SK-N-MC (cell line): Measurements from ENCODE around the gene DGKB.

ENCODE experiments used
- DNase-seq: peaks from one replicate; pipeline ENCODE4 v3.0.0-alpha.2; 2011; ENCODE audit warnings: low read depth, low spot score
- H3K27ac ChIP-seq: fragments of 200-600 bp; sonication (generic); 2 replicates; pipeline ENCODE4 v1.5.1; 2016; ENCODE audit warnings: mixed run types
- H3K36me3 ChIP-seq: fragments of 200-600 bp; sonication (generic); 2 replicates; pipeline ENCODE4 v1.6.1; 2017; ENCODE audit warnings: antibody characterized with exemption, low read length, mixed read lengths; ENCODE audit not compliant: insufficient read depth
- H3K4me3 ChIP-seq: fragments of 200-600 bp; sonication (generic); 2 replicates; pipeline ENCODE4 v1.5.1; 2016
- H3K9ac ChIP-seq: fragments of 200-600 bp; sonication (generic); 2 replicates; pipeline ENCODE4 v1.8.0; 2017; ENCODE audit warnings: mixed run types, mixed read lengths; ENCODE audit not compliant: insufficient read length
- H3K9me3 ChIP-seq: fragments of 200-600 bp; sonication (generic); 2 replicates; pipeline ENCODE4 v1.6.1; 2017; ENCODE audit warnings: low read depth, mild to moderate bottlenecking, antibody characterized with exemption, low read length, moderate library complexity, mixed read lengths
- EZH2 ChIP-seq: fragments of 200-600 bp; sonication (generic); IDR thresholded peaks from one replicate; pipeline ENCODE4 v1.6.1; 2017; ENCODE audit warnings: antibody characterized with exemption
- FOXP2 ChIP-seq: optimal IDR thresholded peaks from 2 replicates; pipeline ENCODE3; 2011; ENCODE audit warnings: mild to moderate bottlenecking, moderate library complexity; ENCODE audit not compliant: insufficient read depth; ENCODE audit errors: extremely low read length, control extremely low read depth
- POLR2AphosphoS5 ChIP-seq: IDR thresholded peaks from 2 replicates; pipeline ENCODE4 v1.6.1; 2012; ENCODE audit warnings: mild to moderate bottlenecking, low read depth, low read length, borderline replicate concordance

Gene DGKB

DNA sequence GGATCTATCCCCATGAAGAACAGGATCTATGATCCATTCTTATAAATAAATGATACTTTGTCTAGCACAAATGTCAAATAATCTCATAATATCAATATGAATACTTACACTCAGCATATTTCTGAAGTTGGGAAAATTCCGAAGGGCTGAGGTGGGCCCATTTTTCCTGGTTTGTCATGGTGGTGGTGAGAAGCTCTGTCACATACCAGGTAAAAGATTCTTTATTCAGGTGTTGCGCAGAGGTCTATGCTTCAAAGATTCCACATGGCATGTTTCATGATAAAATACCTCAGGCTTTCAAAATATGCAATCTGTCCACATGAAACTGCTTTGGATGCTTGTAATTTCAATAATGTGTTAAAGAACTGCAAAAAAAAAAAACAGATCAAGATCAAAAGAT is 61.5 kb downstream of the DGKB start:
- no peak for TF ChIP-seq EZH2
- TF ChIP-seq FOXP2, result no peak
- TF ChIP-seq POLR2AphosphoS5, result no peak
- H3K9ac ChIP-seq, result no peak overlapping the region

DNA sequence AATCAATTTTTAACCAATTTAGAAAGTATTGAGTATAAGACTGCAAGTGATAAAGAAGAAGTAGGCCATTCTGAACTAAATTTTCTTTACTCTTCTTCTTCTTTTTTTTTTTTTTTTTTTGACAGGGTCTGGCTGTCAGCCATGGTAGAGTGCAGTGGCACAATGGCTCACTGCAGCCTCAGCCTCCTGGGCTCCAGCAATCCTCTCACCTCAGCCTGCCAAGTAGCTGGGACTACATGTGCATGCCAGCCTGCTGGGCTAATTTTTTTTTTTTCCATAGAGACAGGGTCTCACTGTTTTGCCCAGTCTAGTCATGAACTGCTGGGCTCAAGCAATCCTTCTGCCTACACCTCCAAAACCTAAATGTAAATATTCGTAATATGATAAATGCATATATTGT is 63.2 kb downstream of the DGKB start:
- Histone ChIP-seq H3K27ac (no peak overlapping the region), H3K36me3 (no peaks in the 10 kb centered on the region), H3K4me3 (no peak overlapping the region), H3K9me3 (no peaks in the 10 kb centered on the region), H3K9ac (no peak overlapping the region)
- TF ChIP-seq FOXP2 (no peak), POLR2AphosphoS5 (no peak)
- no peak for DNase-seq

More for the DNA sequence above, 61.5 kb downstream of the DGKB start:
- Histone ChIP-seq H3K27ac (no peak overlapping the region), H3K9me3 (no peaks in the 10 kb centered on the region), H3K4me3 (no peak overlapping the region), H3K36me3 (no peaks in the 10 kb centered on the region)
- DNase-seq, result no peak

GRCh38 chr7:14837216-14837615 is 65.3 kb downstream of the DGKB start:
- DNase-seq, result no peak
- no peak overlapping the region for H3K9ac ChIP-seq

DNA sequence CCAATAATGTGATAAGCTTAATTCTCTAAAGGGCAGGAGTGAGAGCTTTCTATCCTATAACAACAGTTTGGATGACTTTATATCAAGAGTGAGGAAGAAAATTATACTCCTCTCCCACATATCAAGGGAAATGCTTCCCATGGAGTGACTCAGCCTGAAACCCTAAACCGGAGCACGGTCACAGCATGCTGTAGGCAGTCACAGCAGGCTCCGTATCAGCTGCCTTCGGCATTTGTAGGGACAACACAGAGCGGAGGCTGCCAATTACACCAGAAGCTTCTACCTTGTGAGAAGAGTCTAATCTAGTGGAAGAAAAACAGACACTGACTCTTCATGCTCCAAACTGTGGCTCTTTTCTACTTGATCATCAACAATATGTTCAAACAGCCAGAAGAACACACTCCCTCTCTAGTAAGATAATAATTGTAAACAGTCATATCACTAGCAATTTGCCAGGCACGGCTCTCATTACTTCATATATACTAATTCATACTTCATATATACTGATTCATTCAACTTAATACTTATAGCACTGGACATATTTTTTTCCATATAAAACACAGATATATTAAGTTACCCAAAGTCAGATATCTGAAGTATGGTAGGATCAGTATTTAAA is 65.9 kb downstream of the DGKB start:
- peak overlapping the region; percentile 84 for H3K27ac ChIP-seq
- H3K4me3 ChIP-seq, result peak overlapping the region; percentile 74
- no peak for DNase-seq
- TF ChIP-seq EZH2, result no peak
- TF ChIP-seq POLR2AphosphoS5, result no peak
- TF ChIP-seq FOXP2, result peak; percentile 14
- H3K36me3 ChIP-seq, result no peaks in the 10 kb centered on the region
- no peaks in the 10 kb centered on the region for H3K9me3 ChIP-seq
- H3K9ac ChIP-seq, result no peak overlapping the region

More at GRCh38 chr7:14837216-14837615, 65.3 kb downstream of the DGKB start:
- Histone ChIP-seq H3K36me3 (no peaks in the 10 kb centered on the region), H3K4me3 (peak overlapping the region; percentile 74), H3K27ac (peak overlapping the region; percentile 84; the same call in 1 of the 2 replicates), H3K9me3 (no peaks in the 10 kb centered on the region)
- TF ChIP-seq EZH2 (no peak), FOXP2 (no peak), POLR2AphosphoS5 (no peak)

GRCh38 chr7:14836006-14836405 is 66.5 kb downstream of the DGKB start:
- H3K9me3 ChIP-seq, result no peaks in the 10 kb centered on the region
- no peak overlapping the region for H3K9ac ChIP-seq
- no peaks in the 10 kb centered on the region for H3K36me3 ChIP-seq
- peak overlapping the region; percentile 84 for H3K27ac ChIP-seq
- DNase-seq, result no peak
- peak overlapping the region; percentile 74 for H3K4me3 ChIP-seq
- TF ChIP-seq EZH2 (no peak), POLR2AphosphoS5 (no peak)

DNA sequence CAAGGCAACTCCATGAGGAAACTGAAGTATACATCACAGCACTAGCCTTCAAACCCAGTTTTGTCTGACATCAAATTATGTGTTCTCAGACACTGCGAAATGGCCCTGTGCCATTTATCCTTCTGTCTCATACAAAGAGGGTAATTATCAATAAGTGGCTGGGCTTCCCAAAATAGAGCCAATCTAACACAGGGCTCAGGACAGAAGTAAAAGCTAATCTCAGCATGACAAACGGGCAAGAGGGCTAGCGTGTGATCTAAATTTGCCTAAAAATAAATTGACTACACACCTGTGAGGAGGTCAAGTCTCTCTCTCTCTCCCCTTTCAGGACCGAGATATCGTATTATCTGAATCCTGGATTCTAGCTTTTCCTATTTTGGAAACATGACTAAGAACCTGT is 67.2 kb downstream of the DGKB start:
- Histone ChIP-seq H3K9me3 (no peaks in the 10 kb centered on the region), H3K9ac (no peak overlapping the region), H3K27ac (peak overlapping the region; percentile 84; the same call in 1 of the 2 replicates), H3K4me3 (no peak overlapping the region; the same call in 1 of the 2 replicates), H3K36me3 (no peaks in the 10 kb centered on the region)
- no peak for DNase-seq
- TF ChIP-seq POLR2AphosphoS5 (no peak), EZH2 (no peak), FOXP2 (no peak)

DNA sequence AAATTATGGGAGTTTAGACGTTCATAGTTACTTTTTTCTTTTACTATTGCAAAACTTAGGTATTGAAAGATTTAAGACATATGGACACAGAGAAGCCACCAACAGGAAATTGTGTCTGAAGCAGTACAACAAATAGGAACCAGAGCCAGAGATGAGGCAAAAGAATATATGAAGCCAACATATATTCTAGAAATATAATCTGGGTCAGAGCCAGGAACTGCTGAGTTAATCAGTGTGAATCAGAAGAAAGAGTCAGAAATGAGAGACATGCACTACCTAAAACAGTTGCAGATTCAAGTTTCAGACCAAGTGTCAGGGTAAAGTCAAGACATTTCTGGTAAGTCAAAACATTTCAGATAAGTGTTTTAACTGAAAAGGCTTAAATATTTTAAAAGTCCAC is 67.7 kb downstream of the DGKB start:
- Histone ChIP-seq H3K9ac (no peak overlapping the region), H3K9me3 (no peaks in the 10 kb centered on the region), H3K4me3 (peak overlapping the region; percentile 16; the same call in 1 of the 2 replicates), H3K36me3 (no peaks in the 10 kb centered on the region), H3K27ac (peak overlapping the region; percentile 60; the same call in 1 of the 2 replicates)
- no peak for DNase-seq
- TF ChIP-seq FOXP2, result no peak
- no peak for TF ChIP-seq EZH2
- no peak for TF ChIP-seq POLR2AphosphoS5

- no peak overlapping the region for H3K9ac ChIP-seq
- H3K36me3 ChIP-seq, result no peaks in the 10 kb centered on the region
- no peak overlapping the region for H3K4me3 ChIP-seq
- TF ChIP-seq FOXP2 (no peak), POLR2AphosphoS5 (no peak), EZH2 (no peak)
- DNase-seq, result no peak
- H3K9me3 ChIP-seq, result no peaks in the 10 kb centered on the region
- peak overlapping the region; percentile 60; the same call in 1 of the 2 replicates for H3K27ac ChIP-seq
Observed at GRCh38 chr7:14834456-14834855, 68.1 kb downstream of the DGKB start.

GRCh38 chr7:14833707-14834106 is 68.8 kb downstream of the DGKB start:
- H3K9me3 ChIP-seq, result no peaks in the 10 kb centered on the region
- TF ChIP-seq EZH2, result no peak
- no peak for TF ChIP-seq FOXP2
- no peak for TF ChIP-seq POLR2AphosphoS5
- no peak overlapping the region for H3K9ac ChIP-seq
- H3K27ac ChIP-seq, result no peak overlapping the region
- H3K4me3 ChIP-seq, result no peak overlapping the region
- H3K36me3 ChIP-seq, result no peaks in the 10 kb centered on the region
- no peak for DNase-seq
